GM20000 (cell line): ENCODE measurements around the gene TRIM2.

Experiments used
- DNase-seq: peaks from one replicate; pipeline ENCODE4 v3.0.0; 2012; ENCODE audit warnings: low spot score
- TF ChIP-seq, protein P1 (sequence below): IDR thresholded peaks from 2 replicates; pipeline ENCODE4 v1.5.1; 2012; ENCODE audit warnings: mild to moderate bottlenecking, control low read depth; ENCODE audit errors: extremely low read depth, missing control alignments

TRIM2 gene

GRCh38 chr4:153249199-153250041, 45.2 kb downstream of the TRIM2 start:
- TF ChIP-seq, protein P1, sequence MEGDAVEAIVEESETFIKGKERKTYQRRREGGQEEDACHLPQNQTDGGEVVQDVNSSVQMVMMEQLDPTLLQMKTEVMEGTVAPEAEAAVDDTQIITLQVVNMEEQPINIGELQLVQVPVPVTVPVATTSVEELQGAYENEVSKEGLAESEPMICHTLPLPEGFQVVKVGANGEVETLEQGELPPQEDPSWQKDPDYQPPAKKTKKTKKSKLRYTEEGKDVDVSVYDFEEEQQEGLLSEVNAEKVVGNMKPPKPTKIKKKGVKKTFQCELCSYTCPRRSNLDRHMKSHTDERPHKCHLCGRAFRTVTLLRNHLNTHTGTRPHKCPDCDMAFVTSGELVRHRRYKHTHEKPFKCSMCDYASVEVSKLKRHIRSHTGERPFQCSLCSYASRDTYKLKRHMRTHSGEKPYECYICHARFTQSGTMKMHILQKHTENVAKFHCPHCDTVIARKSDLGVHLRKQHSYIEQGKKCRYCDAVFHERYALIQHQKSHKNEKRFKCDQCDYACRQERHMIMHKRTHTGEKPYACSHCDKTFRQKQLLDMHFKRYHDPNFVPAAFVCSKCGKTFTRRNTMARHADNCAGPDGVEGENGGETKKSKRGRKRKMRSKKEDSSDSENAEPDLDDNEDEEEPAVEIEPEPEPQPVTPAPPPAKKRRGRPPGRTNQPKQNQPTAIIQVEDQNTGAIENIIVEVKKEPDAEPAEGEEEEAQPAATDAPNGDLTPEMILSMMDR: no peak

GRCh38 chr4:153252122-153252521, 47.9 kb downstream of the TRIM2 start:
- DNase-seq: no peak
- TF ChIP-seq, protein P1: no peak

More at GRCh38 chr4:153249199-153250041, 45.2 kb downstream of the TRIM2 start:
- peak; percentile 90 for DNase-seq

DNA sequence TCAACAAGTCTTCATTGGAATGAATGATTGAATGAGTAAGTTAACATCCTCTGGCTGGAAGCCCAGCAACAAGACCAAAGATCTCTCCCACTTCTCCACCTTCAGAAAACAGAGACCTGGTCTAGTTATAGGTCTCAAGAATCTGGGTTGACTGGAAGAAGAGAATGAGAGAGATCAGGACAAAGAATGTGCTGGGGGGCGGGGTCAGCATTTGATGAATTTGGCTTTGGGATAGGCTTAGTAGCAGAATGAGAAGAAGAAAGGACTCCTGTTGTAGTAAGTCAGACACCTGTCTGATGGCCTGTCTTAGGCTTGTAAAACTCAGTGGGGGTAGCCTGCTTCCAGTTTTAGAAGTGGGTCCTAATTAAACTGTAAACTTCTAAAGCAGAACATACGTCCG, 51.0 kb downstream of the TRIM2 start:
- DNase-seq: no peak
- TF ChIP-seq, protein P1: no peak

GRCh38 chr4:153257151-153257620, 52.9 kb downstream of the TRIM2 start:
- TF ChIP-seq, protein P1: no peak
- DNase-seq: peak; percentile 51

GRCh38 chr4:153257991-153258390, 53.7 kb downstream of the TRIM2 start:
- TF ChIP-seq, protein P1: no peak
- no peak for DNase-seq

- DNase-seq: no peak
- TF ChIP-seq, protein P1: no peak
Observed at GRCh38 chr4:153258750-153259149, 54.5 kb downstream of the TRIM2 start.

GRCh38 chr4:153259661-153260060, 55.4 kb downstream of the TRIM2 start:
- TF ChIP-seq, protein P1: no peak
- no peak for DNase-seq
